ENCODE results near the gene PLEKHA8.

- TF ChIP-seq CTCF (IDR thresholded peaks at IDR 0.05) (no peak), POLR2A (IDR thresholded peaks at IDR 0.05) (peak in 1 of 2 donors; percentile 22)
Observed at GRCh38 chr7:29988424-29989256, 39.6 kb upstream of the PLEKHA8 start.

Data from adrenal gland (tissue), 5 donors.